Testis (tissue), 3 donors: Measurements from ENCODE around the gene NRARP. TPM values are rescaled to one million over a fixed set of nuclear protein-coding genes. Genes with fewer than 3 reads are reported as not detected.

Experiments
- DNase-seq: peaks from one replicate; pipeline ENCODE4 v3.0.0-alpha.2; 2019
- H3K27ac ChIP-seq, 2 donors: fragments of 200-600 bp; sonication (generic); one replicate each; pipeline ENCODE4 v1.5.1; 2019
- H3K27me3 ChIP-seq: fragments of 200-600 bp; sonication (generic); one replicate; pipeline ENCODE4 v1.5.1; 2019
- H3K36me3 ChIP-seq: fragments of 200-600 bp; sonication (generic); one replicate; pipeline ENCODE4 v1.5.1; 2017; ENCODE audit warnings: low read depth; ENCODE audit errors: missing control alignments
- H3K4me1 ChIP-seq: fragments of 200-600 bp; sonication (generic); one replicate; pipeline ENCODE4 v1.5.1; 2019
- H3K4me3 ChIP-seq, 2 donors: fragments of 200-600 bp; sonication (generic); one replicate each; pipeline ENCODE4 v1.5.1; 2017 to 2019
- H3K9me3 ChIP-seq: fragments of 200-600 bp; sonication (generic); one replicate; pipeline ENCODE4 v1.5.1; 2017
- POLR2A ChIP-seq: fragments of 450-650 bp; IDR thresholded peaks from one replicate; pipeline ENCODE4 v1.6.1; 2017; ENCODE audit warnings: antibody characterized with exemption, mild to moderate bottlenecking, moderate library complexity
- WGBS, 2 donors: methylation state at CpG; one replicate each; pipeline ENCODE4 v1.1.5; 2018; 5-methylcytosine and 5-hydroxymethylcytosine counted together
- intact Hi-C: fragments of 100-400 bp; cut with DNase I; formaldehyde crosslinking; loops from one replicate; pipeline ENCODE4 v1.15.1; 2023; ENCODE audit warnings: low total_unique reads
- polyA plus RNA-seq: library from polyadenylated mRNA; stranded (reverse); fragments of 350-450 nt; fragmentation: Illumina TruSeq; extraction: RNeasy Lipid Tissue Mini Kit (QIAGEN cat#74804); gene quantifications from one replicate; pipeline ENCODE4 v1.2.3, GENCODE V29; 2014; ENCODE audit warnings: low read depth, low replicate concordance; ENCODE audit not compliant: insufficient read depth
- total RNA-seq, 2 donors: library from RNA; depleted of rRNA; stranded (reverse); fragments of >200 nt; gene quantifications; one replicate each; pipeline ENCODE4 v1.2.3, GENCODE V29; 2016
- TF ChIP-seq, protein P1 (sequence below), 3 experiments: fragments of 450-650 bp in 2 of 3; fragments of 200-600 bp in 1 of 3; sonication (generic) in 1 of 3; IDR thresholded peaks; one replicate each; pipeline ENCODE4 v1.5.1; 2016 to 2019; ENCODE audit warnings: antibody characterized with exemption in 3 of 3, mild to moderate bottlenecking in 2 of 3, moderate library complexity in 1 of 3

The NRARP gene
- total and polyA plus RNA-seq, 3 donors from 2014 or later = 5.2 to 40.6 (median 14.4) TPM

DNA sequence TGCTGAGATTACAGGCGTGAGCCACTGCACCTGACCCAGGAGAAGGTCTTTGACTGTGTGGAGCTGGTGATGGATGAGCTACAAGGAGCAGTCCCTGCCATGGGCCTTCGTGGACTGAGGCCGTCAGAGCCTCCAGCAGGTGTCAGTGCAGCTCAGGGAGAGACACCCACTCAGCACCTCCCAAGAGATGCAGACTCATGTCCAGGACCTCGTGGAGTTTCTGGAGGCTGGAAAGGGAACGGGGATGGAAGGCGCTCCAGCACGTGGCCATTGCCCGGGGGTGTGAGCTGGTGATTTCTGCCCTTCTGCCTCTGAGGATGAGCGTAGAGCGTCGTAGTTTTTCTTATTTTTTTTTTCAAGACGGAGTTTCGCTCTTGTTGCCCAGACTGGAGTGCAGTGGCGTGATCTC, 15.1 kb downstream of the NRARP start:
- Histone ChIP-seq H3K36me3 (no peaks in the 10 kb centered on the region), H3K27ac (no peak overlapping the region), H3K9me3 (no peaks in the 10 kb centered on the region), H3K4me3 (no peak overlapping the region), H3K4me1 (no peaks in the 10 kb centered on the region), H3K27me3 (no peaks in the 10 kb centered on the region)
- WGBS, 2 donors = 62 to 85% methylated on average over 11 to 14 of the region's 14 CpGs
- no peak for DNase-seq
- intact Hi-C loops = no loop called here
- TF ChIP-seq, protein P1, sequence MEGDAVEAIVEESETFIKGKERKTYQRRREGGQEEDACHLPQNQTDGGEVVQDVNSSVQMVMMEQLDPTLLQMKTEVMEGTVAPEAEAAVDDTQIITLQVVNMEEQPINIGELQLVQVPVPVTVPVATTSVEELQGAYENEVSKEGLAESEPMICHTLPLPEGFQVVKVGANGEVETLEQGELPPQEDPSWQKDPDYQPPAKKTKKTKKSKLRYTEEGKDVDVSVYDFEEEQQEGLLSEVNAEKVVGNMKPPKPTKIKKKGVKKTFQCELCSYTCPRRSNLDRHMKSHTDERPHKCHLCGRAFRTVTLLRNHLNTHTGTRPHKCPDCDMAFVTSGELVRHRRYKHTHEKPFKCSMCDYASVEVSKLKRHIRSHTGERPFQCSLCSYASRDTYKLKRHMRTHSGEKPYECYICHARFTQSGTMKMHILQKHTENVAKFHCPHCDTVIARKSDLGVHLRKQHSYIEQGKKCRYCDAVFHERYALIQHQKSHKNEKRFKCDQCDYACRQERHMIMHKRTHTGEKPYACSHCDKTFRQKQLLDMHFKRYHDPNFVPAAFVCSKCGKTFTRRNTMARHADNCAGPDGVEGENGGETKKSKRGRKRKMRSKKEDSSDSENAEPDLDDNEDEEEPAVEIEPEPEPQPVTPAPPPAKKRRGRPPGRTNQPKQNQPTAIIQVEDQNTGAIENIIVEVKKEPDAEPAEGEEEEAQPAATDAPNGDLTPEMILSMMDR (IDR thresholded peaks at IDR 0.05) = no peak
- no peak for TF ChIP-seq POLR2A

GRCh38 chr9:137281345-137282116, 20.5 kb downstream of the NRARP start:
- Histone ChIP-seq H3K27me3 (no peaks in the 10 kb centered on the region), H3K27ac (no peak overlapping the region), H3K36me3 (no peaks in the 10 kb centered on the region), H3K4me3 (peak overlapping the region in 1 of 2 donors; percentile 29), H3K9me3 (no peaks in the 10 kb centered on the region), H3K4me1 (peaks cover 7% of the 10 kb centered on the region)
- no peak for TF ChIP-seq POLR2A
- TF ChIP-seq, protein P1 (IDR thresholded peaks at IDR 0.05) = no peak
- no peak for DNase-seq
- intact Hi-C loops = no loop called here
- 42 to 52% methylated on average over 8 to 38 of the region's 39 CpGs for WGBS, 2 donors

GRCh38 chr9:137280474-137281344, 21.4 kb downstream of the NRARP start:
- TF ChIP-seq, protein P1 (IDR thresholded peaks at IDR 0.05) = no peak
- no peak for TF ChIP-seq POLR2A
- H3K4me3 ChIP-seq = peak overlapping the region in 1 of 2 donors; percentile 29
- H3K9me3 ChIP-seq = no peaks in the 10 kb centered on the region
- H3K27me3 ChIP-seq = no peaks in the 10 kb centered on the region
- WGBS, 2 donors = 50 to 60% methylated on average over 39 to 75 of the region's 85 CpGs
- H3K4me1 ChIP-seq = peaks cover 12% of the 10 kb centered on the region
- no peak for DNase-seq
- intact Hi-C loops = no loop called here
- H3K36me3 ChIP-seq = no peaks in the 10 kb centered on the region
- no peak overlapping the region for H3K27ac ChIP-seq

DNA sequence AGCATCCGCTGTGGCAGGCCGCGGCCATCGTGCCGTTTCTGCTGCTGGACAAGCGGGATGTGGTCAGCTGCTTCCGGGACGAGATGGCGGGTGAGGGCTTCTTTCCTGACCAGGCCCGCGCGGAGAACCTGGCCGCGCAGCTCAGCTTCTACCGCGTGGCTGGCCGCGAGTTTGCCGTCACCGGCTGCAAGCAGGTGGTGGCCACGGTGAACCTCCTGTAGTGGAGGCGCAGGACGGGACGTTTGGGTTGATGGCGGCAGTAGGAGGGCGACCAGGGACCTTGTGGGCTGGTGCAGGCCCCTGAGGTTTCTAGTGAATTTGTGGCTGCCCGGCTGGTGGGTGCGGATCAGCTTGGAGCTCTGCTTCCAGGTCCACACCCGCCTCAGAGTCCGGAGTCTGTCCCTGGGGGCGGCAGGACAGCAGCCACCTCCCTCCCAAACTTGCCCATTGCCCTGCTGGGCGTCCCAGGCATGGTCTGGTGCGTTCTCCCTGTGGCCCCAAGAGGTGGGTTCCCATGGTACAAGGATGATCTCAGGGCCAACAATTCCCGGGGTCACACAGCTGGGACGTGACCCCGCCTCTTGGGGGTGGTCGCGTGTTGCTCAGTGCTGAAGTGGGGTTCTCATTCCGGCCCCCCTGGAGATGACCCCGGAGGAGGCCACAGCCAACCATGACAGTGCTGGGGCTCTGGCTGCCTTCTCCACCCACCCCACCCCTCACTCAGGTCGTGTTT, 22.2 kb downstream of the NRARP start:
- no peaks in the 10 kb centered on the region for H3K9me3 ChIP-seq
- H3K4me3 ChIP-seq = peak overlapping the region in 1 of 2 donors; percentile 59
- H3K27ac ChIP-seq = no peak overlapping the region
- no peak for DNase-seq
- intact Hi-C loops = no loop called here
- peaks cover 12% of the 10 kb centered on the region for H3K4me1 ChIP-seq
- H3K27me3 ChIP-seq = no peaks in the 10 kb centered on the region
- no peak for TF ChIP-seq POLR2A
- TF ChIP-seq, protein P1 (IDR thresholded peaks at IDR 0.05) = no peak
- H3K36me3 ChIP-seq = no peaks in the 10 kb centered on the region
- WGBS, 2 donors = 79 to 90% methylated on average over 9 to 36 of the region's 41 CpGs
